ENCODE results near the gene GPHN. TPM values are rescaled to one million over a fixed set of nuclear protein-coding genes. Genes with fewer than 3 reads are reported as not detected.

Gene GPHN
- total and polyA plus RNA-seq, 10 of the 15 experiments (the other 5 are each of a cell fraction or from before 2014, with no cell fraction given): 22.3 to 48.8 (median 33.1) TPM

DNA sequence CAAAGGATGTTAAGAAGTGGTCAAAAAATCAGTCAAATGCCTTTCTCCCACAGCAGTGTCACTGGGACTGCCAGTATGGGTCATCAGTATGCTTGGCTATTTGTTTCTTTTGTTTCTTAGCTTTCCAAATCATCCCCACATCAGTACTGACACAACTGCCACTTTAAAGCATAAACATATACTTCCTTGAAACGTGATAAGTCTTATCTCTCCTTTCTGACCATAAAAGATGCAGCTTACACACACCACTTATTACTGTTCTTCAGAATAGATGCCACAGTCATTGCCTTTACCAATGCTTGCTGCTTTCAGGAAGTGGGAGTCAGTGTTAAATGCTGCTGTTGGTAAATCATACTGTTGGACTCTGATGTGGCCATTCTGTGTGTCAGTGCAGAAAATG lies 662.7 kb downstream of the GPHN start (continued):
- no peak for TF ChIP-seq SMAD5 (IDR thresholded peaks at IDR 0.05; ENCODE audit: low read depth)
- TF ChIP-seq, protein P1, sequence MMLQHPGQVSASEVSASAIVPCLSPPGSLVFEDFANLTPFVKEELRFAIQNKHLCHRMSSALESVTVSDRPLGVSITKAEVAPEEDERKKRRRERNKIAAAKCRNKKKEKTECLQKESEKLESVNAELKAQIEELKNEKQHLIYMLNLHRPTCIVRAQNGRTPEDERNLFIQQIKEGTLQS (IDR thresholded peaks at IDR 0.05; ENCODE audit: borderline replicate concordance, extremely low read depth, low read depth, low read length): no peak
- TF ChIP-seq TCF7 (IDR thresholded peaks at IDR 0.05; ENCODE audit: borderline replicate concordance): no peak

DNA sequence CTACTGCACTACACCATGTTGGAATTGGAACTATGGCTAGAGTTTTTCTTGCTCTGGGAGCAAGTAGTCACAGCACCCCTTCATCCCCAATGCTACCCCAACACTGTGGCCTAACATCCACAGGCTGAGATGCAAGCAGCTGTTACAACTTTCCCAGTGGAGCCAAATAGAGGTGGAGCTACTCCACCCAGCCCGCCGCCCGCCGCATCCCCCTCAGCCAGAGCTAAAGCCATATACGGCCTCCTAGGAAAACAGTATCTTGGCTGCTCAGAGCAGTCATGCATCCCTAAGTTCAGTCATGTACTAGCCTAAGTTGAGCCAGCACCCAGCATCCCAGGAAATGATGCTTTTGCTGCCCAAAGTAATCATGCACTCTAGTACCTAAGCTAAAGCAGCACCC lies 664.1 kb downstream of the GPHN start:
- H3K9ac ChIP-seq (ENCODE audit: control insufficient read depth, insufficient read depth, low read length): no peak overlapping the region
- ChIA-PET RAD21 (ENCODE audit: unreplicated experiment) (interaction anchor here (0.6 kb wide), 1 partner anchor 154 kb away, joined by 3 read pairs; no protein-coding TSS in a partner anchor), CTCF (no interaction called here), POLR2A (no interaction called here), SMC1A (ENCODE audit: uncharacterized antibody, unreplicated experiment) (no interaction called here)
- H3K27ac ChIP-seq (ENCODE audit: control insufficient read depth, insufficient read depth): no peak overlapping the region
- H3K4me1 ChIP-seq (ENCODE audit: control insufficient read depth, insufficient read depth, low read length): no peaks in the 10 kb centered on the region
- in situ Hi-C loops (cut with MboI) (no loop called here), intact Hi-C loops (cut with micrococcal nuclease; ENCODE audit: unreplicated experiment) (no loop called here)
- H3K27me3 ChIP-seq (replicated peaks in 1 of 2; ENCODE audit: control insufficient read depth in 2 of 2, insufficient read depth in 2 of 2, low read length in 1 of 2): no peaks in the 10 kb centered on the region
- no peak overlapping the region for H2AFZ ChIP-seq (ENCODE audit: control insufficient read depth, low read depth, low read length)
- no peaks in the 10 kb centered on the region; a peak in 1 of 4 replicates for H3K36me3 ChIP-seq (ENCODE audit: control insufficient read depth in 2 of 2, insufficient read depth in 2 of 2, low read length in 1 of 2)
- H3K4me2 ChIP-seq (ENCODE audit: control insufficient read depth, insufficient read depth): no peak overlapping the region
- DNase-seq (ENCODE audit: low read depth, low spot score): no peak
- no peaks in the 10 kb centered on the region for H4K20me1 ChIP-seq (ENCODE audit: control insufficient read depth, insufficient read depth)
- WGBS (ENCODE audit: insufficient coverage, insufficient replicate concordance, low lambda C conversion rate, missing lambda C conversion rate): 97% methylated on average over 5 of the region's 5 CpGs
- no TSS peak for BruUV-seq (replicated peaks)
- H3K79me2 ChIP-seq (ENCODE audit: control insufficient read depth, insufficient read depth, low read length): no peaks in the 10 kb centered on the region
- FAIRE-seq: no peak
- TF ChIP-seq, protein P2, sequence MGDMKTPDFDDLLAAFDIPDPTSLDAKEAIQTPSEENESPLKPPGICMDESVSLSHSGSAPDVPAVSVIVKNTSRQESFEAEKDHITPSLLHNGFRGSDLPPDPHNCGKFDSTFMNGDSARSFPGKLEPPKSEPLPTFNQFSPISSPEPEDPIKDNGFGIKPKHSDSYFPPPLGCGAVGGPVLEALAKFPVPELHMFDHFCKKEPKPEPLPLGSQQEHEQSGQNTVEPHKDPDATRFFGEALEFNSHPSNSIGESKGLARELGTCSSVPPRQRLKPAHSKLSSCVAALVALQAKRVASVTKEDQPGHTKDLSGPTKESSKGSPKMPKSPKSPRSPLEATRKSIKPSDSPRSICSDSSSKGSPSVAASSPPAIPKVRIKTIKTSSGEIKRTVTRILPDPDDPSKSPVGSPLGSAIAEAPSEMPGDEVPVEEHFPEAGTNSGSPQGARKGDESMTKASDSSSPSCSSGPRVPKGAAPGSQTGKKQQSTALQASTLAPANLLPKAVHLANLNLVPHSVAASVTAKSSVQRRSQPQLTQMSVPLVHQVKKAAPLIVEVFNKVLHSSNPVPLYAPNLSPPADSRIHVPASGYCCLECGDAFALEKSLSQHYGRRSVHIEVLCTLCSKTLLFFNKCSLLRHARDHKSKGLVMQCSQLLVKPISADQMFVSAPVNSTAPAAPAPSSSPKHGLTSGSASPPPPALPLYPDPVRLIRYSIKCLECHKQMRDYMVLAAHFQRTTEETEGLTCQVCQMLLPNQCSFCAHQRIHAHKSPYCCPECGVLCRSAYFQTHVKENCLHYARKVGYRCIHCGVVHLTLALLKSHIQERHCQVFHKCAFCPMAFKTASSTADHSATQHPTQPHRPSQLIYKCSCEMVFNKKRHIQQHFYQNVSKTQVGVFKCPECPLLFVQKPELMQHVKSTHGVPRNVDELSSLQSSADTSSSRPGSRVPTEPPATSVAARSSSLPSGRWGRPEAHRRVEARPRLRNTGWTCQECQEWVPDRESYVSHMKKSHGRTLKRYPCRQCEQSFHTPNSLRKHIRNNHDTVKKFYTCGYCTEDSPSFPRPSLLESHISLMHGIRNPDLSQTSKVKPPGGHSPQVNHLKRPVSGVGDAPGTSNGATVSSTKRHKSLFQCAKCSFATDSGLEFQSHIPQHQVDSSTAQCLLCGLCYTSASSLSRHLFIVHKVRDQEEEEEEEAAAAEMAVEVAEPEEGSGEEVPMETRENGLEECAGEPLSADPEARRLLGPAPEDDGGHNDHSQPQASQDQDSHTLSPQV (IDR thresholded peaks at IDR 0.05): no peak
- no peak for TF ChIP-seq MYC (IDR thresholded peaks at IDR 0.05; ENCODE audit: insufficient read depth, insufficient read length, insufficient replicate concordance, low read length, severe bottlenecking)
- no peak for TF ChIP-seq MEF2A (IDR thresholded peaks at IDR 0.05; ENCODE audit: insufficient read depth, low read depth, low read length)
- TF ChIP-seq ZBED1 (IDR thresholded peaks at IDR 0.05; ENCODE audit: borderline replicate concordance): no peak
- no peak for TF ChIP-seq EP300 (IDR thresholded peaks at IDR 0.05; ENCODE audit: borderline replicate concordance in 1 of 2, control insufficient read depth in 1 of 2, low read depth in 2 of 2, low read length in 2 of 2)
- TF ChIP-seq, protein P3, sequence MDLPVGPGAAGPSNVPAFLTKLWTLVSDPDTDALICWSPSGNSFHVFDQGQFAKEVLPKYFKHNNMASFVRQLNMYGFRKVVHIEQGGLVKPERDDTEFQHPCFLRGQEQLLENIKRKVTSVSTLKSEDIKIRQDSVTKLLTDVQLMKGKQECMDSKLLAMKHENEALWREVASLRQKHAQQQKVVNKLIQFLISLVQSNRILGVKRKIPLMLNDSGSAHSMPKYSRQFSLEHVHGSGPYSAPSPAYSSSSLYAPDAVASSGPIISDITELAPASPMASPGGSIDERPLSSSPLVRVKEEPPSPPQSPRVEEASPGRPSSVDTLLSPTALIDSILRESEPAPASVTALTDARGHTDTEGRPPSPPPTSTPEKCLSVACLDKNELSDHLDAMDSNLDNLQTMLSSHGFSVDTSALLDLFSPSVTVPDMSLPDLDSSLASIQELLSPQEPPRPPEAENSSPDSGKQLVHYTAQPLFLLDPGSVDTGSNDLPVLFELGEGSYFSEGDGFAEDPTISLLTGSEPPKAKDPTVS (IDR thresholded peaks at IDR 0.05; ENCODE audit: low read depth, low read length): no peak
- TF ChIP-seq, protein P4, sequence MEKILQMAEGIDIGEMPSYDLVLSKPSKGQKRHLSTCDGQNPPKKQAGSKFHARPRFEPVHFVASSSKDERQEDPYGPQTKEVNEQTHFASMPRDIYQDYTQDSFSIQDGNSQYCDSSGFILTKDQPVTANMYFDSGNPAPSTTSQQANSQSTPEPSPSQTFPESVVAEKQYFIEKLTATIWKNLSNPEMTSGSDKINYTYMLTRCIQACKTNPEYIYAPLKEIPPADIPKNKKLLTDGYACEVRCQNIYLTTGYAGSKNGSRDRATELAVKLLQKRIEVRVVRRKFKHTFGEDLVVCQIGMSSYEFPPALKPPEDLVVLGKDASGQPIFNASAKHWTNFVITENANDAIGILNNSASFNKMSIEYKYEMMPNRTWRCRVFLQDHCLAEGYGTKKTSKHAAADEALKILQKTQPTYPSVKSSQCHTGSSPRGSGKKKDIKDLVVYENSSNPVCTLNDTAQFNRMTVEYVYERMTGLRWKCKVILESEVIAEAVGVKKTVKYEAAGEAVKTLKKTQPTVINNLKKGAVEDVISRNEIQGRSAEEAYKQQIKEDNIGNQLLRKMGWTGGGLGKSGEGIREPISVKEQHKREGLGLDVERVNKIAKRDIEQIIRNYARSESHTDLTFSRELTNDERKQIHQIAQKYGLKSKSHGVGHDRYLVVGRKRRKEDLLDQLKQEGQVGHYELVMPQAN (conservative IDR thresholded peaks at IDR 0.05): no peak
- TF ChIP-seq MTA3 (IDR thresholded peaks at IDR 0.05; ENCODE audit: borderline replicate concordance, low read length): no peak
- no peak for TF ChIP-seq NR2F1 (conservative IDR thresholded peaks at IDR 0.05)
- TF ChIP-seq POU2F2 (IDR thresholded peaks at IDR 0.05; ENCODE audit: borderline replicate concordance, low read depth, low read length): no peak
- no peak for TF ChIP-seq YY1 (IDR thresholded peaks at IDR 0.05; ENCODE audit: low read depth, low read length)
- H3K9me3 ChIP-seq (replicated peaks; ENCODE audit: control insufficient read depth, insufficient read depth, low read length): peaks cover 2% of the 10 kb centered on the region; the same call in 2 of the 3 replicates
- H3K4me3 ChIP-seq: no peak overlapping the region
- ATAC-seq: no peak
